Endothelial cell of umbilical vein (primary cell): ENCODE measurements around the gene ULK4. TPM values are rescaled to one million over a fixed set of nuclear protein-coding genes. Genes with fewer than 3 reads are reported as not detected.

Experiments used
- BruUV-seq: library from RNA; stranded (reverse); fragments of 400-500 nt; replicated peaks from 2 replicates; lab custom pipeline; 2021; lab: Mats Ljungman, UMichigan
- CTCF ChIA-PET: fragments of 300-600, 350-600 bp; sonication (Branson Sonifier 250); formaldehyde crosslinking; loops from one replicate; lab custom pipeline; 2021; ENCODE audit warnings: antibody characterized with exemption, inconsistent platforms; lab: Charles Lee
- POLR2A ChIA-PET: fragments of 300-600, 350-600 bp; sonication (Branson Sonifier 250); formaldehyde crosslinking; loops from one replicate; lab custom pipeline; 2021; ENCODE audit warnings: antibody characterized with exemption, inconsistent platforms; lab: Charles Lee
- DNase-seq: peaks from one replicate; pipeline ENCODE4 v3.0.0-alpha.2; 2011; ENCODE audit warnings: low read depth, low spot score
- FAIRE-seq: peaks from 2 replicates; lab custom pipeline; 2011; peaks lifted over from hg19 to GRCh38; lab: Jason Lieb, UNC
- H2AFZ ChIP-seq: 2 replicates; pipeline ENCODE4 v1.6.0; 2012; ENCODE audit warnings: low read depth, low read length, control low read depth, inconsistent platforms
- H3K27ac ChIP-seq: 2 replicates; pipeline ENCODE4 v1.5.1; 2011; ENCODE audit warnings: low read depth, mild to moderate bottlenecking, control low read depth, low read length, moderate library complexity; ENCODE audit not compliant: insufficient read depth
- H3K27me3 ChIP-seq, 2 experiments: 2 replicates each; pipeline versions ENCODE4 v1.6.0 to v1.6.1; 2011; ENCODE audit warnings: low read length in 2 of 2, mixed read lengths in 1 of 2; ENCODE audit not compliant: control insufficient read depth in 2 of 2, insufficient read depth in 2 of 2
- H3K36me3 ChIP-seq, 2 experiments: 2 replicates in 1 of 2; 3 replicates in 1 of 2; pipeline ENCODE4 v1.5.1; 2011; ENCODE audit warnings: low read length in 2 of 2, mild to moderate bottlenecking in 1 of 2, moderate library complexity in 1 of 2; ENCODE audit not compliant: control insufficient read depth in 2 of 2, insufficient read depth in 2 of 2; ENCODE audit errors: extremely low read depth in 1 of 2
- H3K4me1 ChIP-seq: 3 replicates; pipeline ENCODE4 v1.5.1; 2011; ENCODE audit warnings: mild to moderate bottlenecking, low read length; ENCODE audit not compliant: control insufficient read depth, insufficient read depth; ENCODE audit errors: extremely low read depth
- H3K4me2 ChIP-seq: 2 replicates; pipeline ENCODE4 v1.6.1; 2011; ENCODE audit warnings: low read length, control low read depth, mixed read lengths; ENCODE audit not compliant: insufficient read depth
- H3K4me3 ChIP-seq, 3 experiments: fragments of 200-600 bp in 1 of 3; sonication (generic), shearing (Covaris generic) in 1 of 3; replicated peaks in 1 of 3; 2 replicates each; pipeline ENCODE4 v1.5.1; 2011 to 2016; ENCODE audit warnings: control low read depth in 3 of 3, low read length in 3 of 3, mild to moderate bottlenecking in 2 of 3, inconsistent platforms in 1 of 3, low read depth in 1 of 3, moderate library complexity in 1 of 3; ENCODE audit not compliant: insufficient read depth in 1 of 3
- H3K79me2 ChIP-seq: 2 replicates; pipeline ENCODE4 v1.6.0; 2012; ENCODE audit warnings: low read length, inconsistent platforms; ENCODE audit not compliant: control insufficient read depth, insufficient read depth
- H3K9ac ChIP-seq: replicated peaks from 2 replicates; pipeline ENCODE3; 2011; ENCODE audit warnings: low read length, control low read depth; ENCODE audit not compliant: insufficient read depth; ENCODE audit errors: extremely low read depth
- H3K9me1 ChIP-seq: replicated peaks from 3 replicates; pipeline ENCODE4 v1.6.0; 2011; ENCODE audit warnings: mild to moderate bottlenecking, low read length; ENCODE audit not compliant: control insufficient read depth, insufficient read depth; ENCODE audit errors: extremely low read depth
- H3K9me3 ChIP-seq: replicated peaks from 2 replicates; pipeline ENCODE4 v1.5.1; 2012; ENCODE audit warnings: low read length, inconsistent platforms; ENCODE audit not compliant: control insufficient read depth, insufficient read depth
- H4K20me1 ChIP-seq: replicated peaks from 2 replicates; pipeline ENCODE3; 2011; ENCODE audit warnings: mild to moderate bottlenecking, low read length; ENCODE audit not compliant: control insufficient read depth, insufficient read depth; ENCODE audit errors: extremely low read depth
- EZH2 ChIP-seq: IDR thresholded peaks from 2 replicates; pipeline ENCODE4 v1.6.1; 2012; ENCODE audit warnings: borderline replicate concordance, low read depth, mild to moderate bottlenecking, moderate library complexity, low read length, inconsistent platforms; ENCODE audit not compliant: severe bottlenecking
- FOS ChIP-seq: IDR thresholded peaks from 2 replicates; pipeline ENCODE4 v1.6.1; 2011; ENCODE audit warnings: mild to moderate bottlenecking, low read length, moderate library complexity, borderline replicate concordance; ENCODE audit not compliant: insufficient read depth
- GATA2 ChIP-seq: IDR thresholded peaks from 2 replicates; pipeline ENCODE4 v1.7.0; 2011; ENCODE audit warnings: low read depth, mild to moderate bottlenecking, moderate library complexity, mixed read lengths, low read length; ENCODE audit not compliant: insufficient read length, insufficient read depth
- JUN ChIP-seq: IDR thresholded peaks from 2 replicates; pipeline ENCODE4 v1.6.1; 2011; ENCODE audit warnings: borderline replicate concordance, low read depth; ENCODE audit not compliant: insufficient read length, insufficient read depth
- MYC ChIP-seq: IDR thresholded peaks from one replicate; pipeline ENCODE4 v1.6.1; 2011; ENCODE audit warnings: mild to moderate bottlenecking, low read depth, low read length
- POLR2A ChIP-seq: IDR thresholded peaks from 2 replicates; pipeline ENCODE4 v1.6.1; 2012; ENCODE audit warnings: low read depth, mild to moderate bottlenecking, control low read depth, low read length
- POLR2AphosphoS5 ChIP-seq: IDR thresholded peaks from 2 replicates; pipeline ENCODE4 v1.6.1; 2012; ENCODE audit warnings: low read depth, mild to moderate bottlenecking, control low read depth, low read length, moderate library complexity; ENCODE audit not compliant: insufficient read depth
- dilution Hi-C: fragments of 300-500 bp; cut with MboI; formaldehyde crosslinking; loops from one replicate; pipeline ENCODE4 v1.15.0; 2019; ENCODE audit warnings: low sequenced_read_pairs; ENCODE audit not compliant: extremely low pct_ligation_motif_present
- intact Hi-C: fragments of 100-400 bp; cut with micrococcal nuclease; formaldehyde crosslinking; loops from one replicate; pipeline ENCODE4 v1.10.0; 2022
- polyA plus RNA-seq, 4 experiments: library from polyadenylated mRNA; depleted of rRNA in 3 of 4; stranded (reverse) in 3 of 4; unstranded in 1 of 4; fragments of >200 nt; gene quantifications; 2 replicates each; pipeline versions ENCODE4 v1.2.1 to v1.2.3, GENCODE V29; 2011 to 2012; ENCODE audit warnings: missing spikeins in 1 of 4
- total RNA-seq: library from RNA; stranded (reverse); gene quantifications from 2 replicates; pipeline ENCODE4 v1.2.3, GENCODE V29; 2021
- TF ChIP-seq, protein P1 (sequence below), 2 donors: IDR thresholded peaks; 1 replicate in 1 of 2; 2 replicates in 1 of 2; pipeline ENCODE4 v1.5.1; 2011; ENCODE audit warnings: low read length in 2 of 2, mild to moderate bottlenecking in 2 of 2, moderate library complexity in 2 of 2, control low read depth in 1 of 2, inconsistent platforms in 1 of 2, low read depth in 1 of 2; ENCODE audit not compliant: insufficient read depth in 1 of 2; ENCODE audit errors: extremely low read depth in 1 of 2
- TF ChIP-seq, protein P2 (sequence below): IDR thresholded peaks from 2 replicates; pipeline ENCODE4 v1.6.1; 2011; ENCODE audit not compliant: insufficient read depth, insufficient read length

The ULK4 gene
- total and polyA plus RNA-seq, 2 donors (not counting 3 experiments of a cell fraction or from before 2014, with no cell fraction given): 3.3 to 16.0 TPM

DNA sequence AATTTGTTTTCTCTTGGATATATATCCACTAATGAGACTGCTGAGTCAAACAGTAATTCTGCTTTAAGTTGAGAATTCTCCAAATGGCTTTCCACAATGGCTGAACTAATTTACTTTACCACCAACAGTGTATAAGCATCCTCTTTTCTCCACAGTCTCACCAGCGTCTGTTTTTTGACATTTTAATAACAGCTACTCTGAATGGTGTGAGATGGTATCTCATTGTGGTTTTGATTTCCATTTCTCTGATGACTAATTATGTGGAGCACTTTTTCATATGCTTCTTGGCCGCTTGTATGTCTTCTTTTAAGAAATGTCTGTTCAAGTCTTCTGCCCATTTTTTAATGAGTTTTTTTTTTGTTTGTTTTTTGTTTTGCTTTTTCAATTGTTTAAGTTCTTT, 556.4 kb downstream of the ULK4 start:
- no peaks in the 10 kb centered on the region for H3K79me2 ChIP-seq
- BruUV-seq: no TSS peak
- no peaks in the 10 kb centered on the region for H3K36me3 ChIP-seq
- H3K9me3 ChIP-seq: no peaks in the 10 kb centered on the region
- DNase-seq (no peak), FAIRE-seq (no peak)
- CTCF ChIA-PET: no interaction called here
- POLR2A ChIA-PET: no interaction called here
- TF ChIP-seq POLR2AphosphoS5 (no peak), FOS (no peak), POLR2A (no peak), MYC (no peak), EZH2 (no peak), JUN (no peak), GATA2 (no peak)
- TF ChIP-seq, protein P1, sequence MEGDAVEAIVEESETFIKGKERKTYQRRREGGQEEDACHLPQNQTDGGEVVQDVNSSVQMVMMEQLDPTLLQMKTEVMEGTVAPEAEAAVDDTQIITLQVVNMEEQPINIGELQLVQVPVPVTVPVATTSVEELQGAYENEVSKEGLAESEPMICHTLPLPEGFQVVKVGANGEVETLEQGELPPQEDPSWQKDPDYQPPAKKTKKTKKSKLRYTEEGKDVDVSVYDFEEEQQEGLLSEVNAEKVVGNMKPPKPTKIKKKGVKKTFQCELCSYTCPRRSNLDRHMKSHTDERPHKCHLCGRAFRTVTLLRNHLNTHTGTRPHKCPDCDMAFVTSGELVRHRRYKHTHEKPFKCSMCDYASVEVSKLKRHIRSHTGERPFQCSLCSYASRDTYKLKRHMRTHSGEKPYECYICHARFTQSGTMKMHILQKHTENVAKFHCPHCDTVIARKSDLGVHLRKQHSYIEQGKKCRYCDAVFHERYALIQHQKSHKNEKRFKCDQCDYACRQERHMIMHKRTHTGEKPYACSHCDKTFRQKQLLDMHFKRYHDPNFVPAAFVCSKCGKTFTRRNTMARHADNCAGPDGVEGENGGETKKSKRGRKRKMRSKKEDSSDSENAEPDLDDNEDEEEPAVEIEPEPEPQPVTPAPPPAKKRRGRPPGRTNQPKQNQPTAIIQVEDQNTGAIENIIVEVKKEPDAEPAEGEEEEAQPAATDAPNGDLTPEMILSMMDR (IDR thresholded peaks at IDR 0.05; ENCODE audit: extremely low read depth in 1 of 2, insufficient read depth in 1 of 2, low read depth in 1 of 2, low read length in 2 of 2): no peak
- TF ChIP-seq, protein P2, sequence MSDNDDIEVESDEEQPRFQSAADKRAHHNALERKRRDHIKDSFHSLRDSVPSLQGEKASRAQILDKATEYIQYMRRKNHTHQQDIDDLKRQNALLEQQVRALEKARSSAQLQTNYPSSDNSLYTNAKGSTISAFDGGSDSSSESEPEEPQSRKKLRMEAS: no peak
- no peak overlapping the region for H3K4me3 ChIP-seq
- no peak overlapping the region for H3K4me2 ChIP-seq
- no peak overlapping the region for H3K9ac ChIP-seq
- no peaks in the 10 kb centered on the region for H3K9me1 ChIP-seq
- no peak overlapping the region for H2AFZ ChIP-seq
- no peak overlapping the region for H3K27ac ChIP-seq
- intact Hi-C loops: no loop called here
- no peaks in the 10 kb centered on the region for H3K27me3 ChIP-seq
- dilution Hi-C loops: no loop called here
- H4K20me1 ChIP-seq: no peaks in the 10 kb centered on the region
- H3K4me1 ChIP-seq: no peaks in the 10 kb centered on the region
